Mesenchymal stem cell (in vitro differentiated cells and primary cell): Measurements from ENCODE around the gene MACROD2.

Source experiments
- DNase-seq: peaks from one replicate; pipeline ENCODE4 v3.0.0-alpha.2; 2013
- H2AFZ ChIP-seq: one replicate; pipeline ENCODE4 v1.6.1; 2013; ENCODE audit warnings: low read depth, mild to moderate bottlenecking, control low read depth, inconsistent platforms, low read length, moderate library complexity
- H2AK5ac ChIP-seq: 2 replicates; pipeline ENCODE4 v1.6.1; 2013; ENCODE audit warnings: low read length, moderate library complexity, mild to moderate bottlenecking, inconsistent platforms; ENCODE audit not compliant: severe bottlenecking
- H2BK120ac ChIP-seq: one replicate; pipeline ENCODE4 v1.6.1; 2013; ENCODE audit warnings: low read depth, mild to moderate bottlenecking, inconsistent platforms, low read length, moderate library complexity
- H2BK12ac ChIP-seq, 2 experiments: one replicate each; pipeline ENCODE4 v1.6.1; 2013; ENCODE audit warnings: inconsistent platforms in 2 of 2, low read length in 2 of 2, mild to moderate bottlenecking in 2 of 2, moderate library complexity in 2 of 2, control low read depth in 1 of 2
- H2BK15ac ChIP-seq: one replicate; pipeline ENCODE4 v1.6.1; 2013; ENCODE audit warnings: mild to moderate bottlenecking, low read depth, inconsistent platforms; ENCODE audit not compliant: poor library complexity, severe bottlenecking
- H2BK5ac ChIP-seq: 2 replicates; pipeline ENCODE4 v1.6.1; 2013; ENCODE audit warnings: low read depth, mild to moderate bottlenecking, low read length, control low read depth, inconsistent platforms; ENCODE audit not compliant: poor library complexity, severe bottlenecking
- H3K14ac ChIP-seq, 2 experiments: one replicate each; pipeline ENCODE4 v1.6.1; 2013; ENCODE audit warnings: inconsistent platforms in 2 of 2, low read length in 2 of 2, control low read depth in 1 of 2, mild to moderate bottlenecking in 1 of 2, moderate library complexity in 1 of 2
- H3K18ac ChIP-seq, 2 experiments: one replicate each; pipeline ENCODE4 v1.6.1; 2013; ENCODE audit warnings: inconsistent platforms in 2 of 2, low read length in 2 of 2, control low read depth in 1 of 2, low read depth in 1 of 2, mild to moderate bottlenecking in 1 of 2
- H3K23ac ChIP-seq, 2 experiments: one replicate each; pipeline ENCODE4 v1.6.1; 2013; ENCODE audit warnings: inconsistent platforms in 2 of 2, low read length in 2 of 2, mild to moderate bottlenecking in 2 of 2, moderate library complexity in 2 of 2, control low read depth in 1 of 2
- H3K27ac ChIP-seq: 2 replicates; pipeline ENCODE4 v1.5.1; 2013; ENCODE audit warnings: mild to moderate bottlenecking, moderate library complexity, low read length, control low read depth, inconsistent platforms; ENCODE audit not compliant: poor library complexity, severe bottlenecking
- H3K27me3 ChIP-seq, 2 experiments: 2 replicates each; pipeline versions ENCODE4 v1.6.1 to v1.7.0; 2013; ENCODE audit warnings: low read length in 2 of 2, mild to moderate bottlenecking in 2 of 2, moderate library complexity in 2 of 2, control low read depth in 1 of 2, inconsistent platforms in 1 of 2; ENCODE audit not compliant: control insufficient read depth in 1 of 2, insufficient read depth in 1 of 2
- H3K36me3 ChIP-seq, 2 experiments: 2 replicates each; pipeline versions ENCODE4 v1.6.1 to v1.7.0; 2013; ENCODE audit warnings: low read length in 2 of 2, control low read depth in 1 of 2, inconsistent platforms in 1 of 2, low read depth in 1 of 2, mild to moderate bottlenecking in 1 of 2; ENCODE audit not compliant: insufficient read depth in 2 of 2, control insufficient read depth in 1 of 2
- H3K4ac ChIP-seq, 2 experiments: one replicate each; pipeline ENCODE4 v1.6.1; 2013; ENCODE audit warnings: inconsistent platforms in 2 of 2, low read length in 2 of 2, mild to moderate bottlenecking in 2 of 2, moderate library complexity in 2 of 2, control low read depth in 1 of 2, low read depth in 1 of 2
- H3K4me1 ChIP-seq: 2 replicates; pipeline ENCODE4 v1.6.1; 2013; ENCODE audit warnings: low read depth, low read length, control low read depth; ENCODE audit not compliant: control insufficient read depth, insufficient read depth
- H3K4me2 ChIP-seq: 2 replicates; pipeline ENCODE4 v1.6.1; 2013; ENCODE audit warnings: low read length, mild to moderate bottlenecking, inconsistent platforms; ENCODE audit not compliant: poor library complexity, severe bottlenecking
- H3K4me3 ChIP-seq, 2 experiments: 2 replicates each; pipeline versions ENCODE4 v1.5.1 to v1.7.0; 2013; ENCODE audit warnings: low read length in 2 of 2, mild to moderate bottlenecking in 2 of 2, control low read depth in 1 of 2, low read depth in 1 of 2; ENCODE audit not compliant: insufficient read depth in 1 of 2
- H3K79me1 ChIP-seq: replicated peaks from 2 replicates; pipeline ENCODE4 v1.6.1; 2013; ENCODE audit warnings: mild to moderate bottlenecking, control low read depth, low read length, inconsistent platforms; ENCODE audit not compliant: poor library complexity, severe bottlenecking
- H3K9ac ChIP-seq: 2 replicates; pipeline ENCODE4 v1.7.0; 2013; ENCODE audit warnings: mild to moderate bottlenecking, low read length, moderate library complexity
- H3K9me3 ChIP-seq: 2 replicates; pipeline ENCODE4 v1.7.0; 2013; ENCODE audit warnings: mild to moderate bottlenecking, low read length; ENCODE audit not compliant: control insufficient read depth
- H4K8ac ChIP-seq: one replicate; pipeline ENCODE4 v1.6.1; 2013; ENCODE audit warnings: inconsistent platforms, mild to moderate bottlenecking, low read length, moderate library complexity
- H4K91ac ChIP-seq: one replicate; pipeline ENCODE4 v1.6.1; 2013; ENCODE audit warnings: mild to moderate bottlenecking, low read length, inconsistent platforms
- WGBS: methylation state at CpG from one replicate; pipeline ENCODE4 v1.1.7; 2013; ENCODE audit warnings: mixed read lengths; 5-methylcytosine and 5-hydroxymethylcytosine counted together

Gene MACROD2

GRCh38 chr20:14986656-14987055, 991.3 kb downstream of the MACROD2 start:
- 97% methylated on average over 7 of the region's 7 CpGs for WGBS

GRCh38 chr20:14989535-14990290, 994.4 kb downstream of the MACROD2 start:
- no peak overlapping the region for H3K9ac ChIP-seq
- H2BK15ac ChIP-seq = no peak overlapping the region
- H3K23ac ChIP-seq = no peak overlapping the region
- no peak overlapping the region for H2AFZ ChIP-seq
- H4K8ac ChIP-seq = no peak overlapping the region
- H3K18ac ChIP-seq = no peak overlapping the region
- no peak overlapping the region for H2BK120ac ChIP-seq
- no peak overlapping the region for H2BK5ac ChIP-seq
- no peaks in the 10 kb centered on the region for H3K9me3 ChIP-seq
- no peak overlapping the region for H3K4me2 ChIP-seq
- no peak overlapping the region for H3K14ac ChIP-seq
- DNase-seq = no peak
- H3K4ac ChIP-seq = no peak overlapping the region
- no peaks in the 10 kb centered on the region for H3K36me3 ChIP-seq
- H2AK5ac ChIP-seq = no peak overlapping the region
- H3K4me1 ChIP-seq = peaks cover 4% of the 10 kb centered on the region
- no peak overlapping the region for H3K27ac ChIP-seq
- H2BK12ac ChIP-seq = no peak overlapping the region
- H3K4me3 ChIP-seq = no peak overlapping the region
- H3K27me3 ChIP-seq = no peaks in the 10 kb centered on the region
- no peaks in the 10 kb centered on the region for H3K79me1 ChIP-seq
- WGBS = 96% methylated on average over 7 of the region's 8 CpGs
- H4K91ac ChIP-seq = no peak overlapping the region

More at GRCh38 chr20:14986656-14987055, 991.3 kb downstream of the MACROD2 start:
- peaks cover 3% of the 10 kb centered on the region for H3K9me3 ChIP-seq
- H3K4me1 ChIP-seq = peaks cover 4% of the 10 kb centered on the region
- no peak overlapping the region for H2BK5ac ChIP-seq
- no peak overlapping the region for H3K18ac ChIP-seq
- no peak overlapping the region for H4K91ac ChIP-seq
- no peaks in the 10 kb centered on the region for H3K36me3 ChIP-seq
- no peak overlapping the region for H2BK12ac ChIP-seq
- no peak overlapping the region for H3K9ac ChIP-seq
- H3K23ac ChIP-seq = no peak overlapping the region
- no peaks in the 10 kb centered on the region for H3K27me3 ChIP-seq
- peak overlapping the region; percentile 42 for H2AFZ ChIP-seq
- no peaks in the 10 kb centered on the region for H3K79me1 ChIP-seq
- H4K8ac ChIP-seq = no peak overlapping the region
- no peak overlapping the region for H3K4ac ChIP-seq
- no peak for DNase-seq
- peak overlapping the region; percentile 83 for H3K27ac ChIP-seq
- H2BK15ac ChIP-seq = no peak overlapping the region
- no peak overlapping the region for H3K14ac ChIP-seq
- no peak overlapping the region for H3K4me3 ChIP-seq
- H3K4me2 ChIP-seq = no peak overlapping the region
- no peak overlapping the region for H2BK120ac ChIP-seq
- peak overlapping the region; percentile 6 for H2AK5ac ChIP-seq

DNA sequence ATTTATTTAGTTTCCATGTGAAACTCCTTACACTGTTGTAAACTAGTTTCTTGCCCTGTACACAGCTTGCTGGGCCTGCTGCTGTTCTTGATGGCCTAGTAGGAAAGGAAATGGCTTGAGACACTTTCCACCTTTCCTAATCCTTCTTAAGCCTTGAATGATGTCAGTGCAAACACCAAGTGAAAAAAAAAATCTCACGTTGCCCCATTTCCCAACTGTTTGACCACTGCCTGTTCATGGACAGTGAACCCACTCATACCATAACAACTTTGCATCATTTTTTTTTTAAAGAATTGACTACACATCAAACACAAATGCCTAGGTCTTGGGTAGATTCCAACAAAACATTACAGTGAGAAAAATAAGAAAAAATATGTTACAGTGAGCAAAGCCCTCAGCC, 995.7 kb downstream of the MACROD2 start:
- H3K23ac ChIP-seq = no peak overlapping the region
- no peak overlapping the region for H3K4me3 ChIP-seq

GRCh38 chr20:14992153-14992552, 996.8 kb downstream of the MACROD2 start:
- no peak overlapping the region for H3K9ac ChIP-seq
- no peak for DNase-seq
- no peak overlapping the region for H3K4me3 ChIP-seq
- no peak overlapping the region for H2AFZ ChIP-seq
- no peak overlapping the region for H3K18ac ChIP-seq
- no peak overlapping the region for H2BK12ac ChIP-seq
- no peak overlapping the region for H3K4ac ChIP-seq
- no peak overlapping the region for H4K8ac ChIP-seq
- H3K4me2 ChIP-seq = no peak overlapping the region
- no peak overlapping the region for H3K27ac ChIP-seq
- no peaks in the 10 kb centered on the region for H3K79me1 ChIP-seq
- H3K27me3 ChIP-seq = no peaks in the 10 kb centered on the region
- H4K91ac ChIP-seq = no peak overlapping the region
- no peak overlapping the region for H2BK120ac ChIP-seq
- H3K14ac ChIP-seq = no peak overlapping the region
- H3K36me3 ChIP-seq = no peaks in the 10 kb centered on the region
- peaks cover 2% of the 10 kb centered on the region for H3K9me3 ChIP-seq
- H2BK5ac ChIP-seq = no peak overlapping the region
- H3K23ac ChIP-seq = no peak overlapping the region
- no peak overlapping the region for H2BK15ac ChIP-seq
- no peak overlapping the region for H2AK5ac ChIP-seq
- H3K4me1 ChIP-seq = no peaks in the 10 kb centered on the region

More for the DNA sequence above, 995.7 kb downstream of the MACROD2 start:
- H3K27me3 ChIP-seq = no peaks in the 10 kb centered on the region
- no peak overlapping the region for H2AFZ ChIP-seq
- no peak overlapping the region for H3K9ac ChIP-seq
- H2BK5ac ChIP-seq = no peak overlapping the region
- no peak overlapping the region for H4K91ac ChIP-seq
- H3K14ac ChIP-seq = no peak overlapping the region
- H3K4me1 ChIP-seq = peaks cover 2% of the 10 kb centered on the region
- no peak overlapping the region for H3K4ac ChIP-seq
- H2AK5ac ChIP-seq = no peak overlapping the region
- H3K36me3 ChIP-seq = no peaks in the 10 kb centered on the region
- no peak overlapping the region for H2BK12ac ChIP-seq
- no peaks in the 10 kb centered on the region for H3K9me3 ChIP-seq
- no peak overlapping the region for H2BK15ac ChIP-seq
- H3K18ac ChIP-seq = no peak overlapping the region
- H3K79me1 ChIP-seq = no peaks in the 10 kb centered on the region
- WGBS = 95% methylated on average over 1 of the region's 1 CpG
- no peak overlapping the region for H4K8ac ChIP-seq
- peak; percentile 6 for DNase-seq
- no peak overlapping the region for H3K27ac ChIP-seq
- no peak overlapping the region for H2BK120ac ChIP-seq
- no peak overlapping the region for H3K4me2 ChIP-seq
